ENCODE data around the gene OLIG1. TPM values are rescaled to one million over a fixed set of nuclear protein-coding genes. Genes with fewer than 3 reads are reported as not detected.

The OLIG1 gene
- total RNA-seq, 2 donors from 2014 or later, result 0.48 TPM; not detected in 1

- no peak overlapping the region for H3K9ac ChIP-seq (ENCODE audit: extremely low read depth, low read length, poor library complexity, severe bottlenecking)
- 3% methylated on average over 33 to 49 of the region's 49 CpGs for WGBS, 2 experiments (ENCODE audit: insufficient coverage in 1 of 2, insufficient read length in 1 of 2)
- H3K36me3 Mint-ChIP-seq (ENCODE audit: low read depth), result no peaks in the 10 kb centered on the region
- peak overlapping the region; percentile 21 for H3K4me3 Mint-ChIP-seq
- H3K27ac ChIP-seq (ENCODE audit: low read depth, low read length), result no peak overlapping the region
- H3K9me3 ChIP-seq (ENCODE audit: control insufficient read depth, low read length), result no peaks in the 10 kb centered on the region
- peaks cover 23% of the 10 kb centered on the region for H3K4me1 Mint-ChIP-seq
- H3K4me3 ChIP-seq (ENCODE audit: low read length), result no peak overlapping the region
- H3K27ac Mint-ChIP-seq, result no peak overlapping the region
- no peaks in the 10 kb centered on the region for H3K9me3 Mint-ChIP-seq
- peaks cover 95% of the 10 kb centered on the region for H3K27me3 Mint-ChIP-seq (ENCODE audit: insufficient read depth)
- DNase-seq, result peak; percentile 77
- H3K4me1 ChIP-seq (ENCODE audit: control insufficient read depth, insufficient read depth, low read length), result peaks cover 5% of the 10 kb centered on the region
- peaks cover 100% of the 10 kb centered on the region for H3K27me3 ChIP-seq (ENCODE audit: control insufficient read depth, insufficient read depth, low read length, poor library complexity, severe bottlenecking)
- no peak for TF ChIP-seq CTCF (conservative IDR thresholded peaks at IDR 0.05)
- H3K36me3 ChIP-seq (ENCODE audit: control insufficient read depth, insufficient read depth, low read length), result no peaks in the 10 kb centered on the region
These were observed 46.3 kb upstream of the OLIG1 start for GRCh38 chr21:33023574-33024200.

GRCh38 chr21:33024201-33025103 is 45.5 kb upstream of the OLIG1 start:
- WGBS, 2 experiments (ENCODE audit: insufficient coverage in 1 of 2, insufficient read length in 1 of 2), result 9 to 10% methylated on average over 14 to 39 of the region's 40 CpGs
- Mint-ChIP-seq H3K4me3 (peak overlapping the region; percentile 63), H3K27ac (no peak overlapping the region), H3K4me1 (peaks cover 26% of the 10 kb centered on the region), H3K9me3 (no peaks in the 10 kb centered on the region), H3K27me3 (ENCODE audit: insufficient read depth) (peaks cover 95% of the 10 kb centered on the region), H3K36me3 (ENCODE audit: low read depth) (no peaks in the 10 kb centered on the region)
- TF ChIP-seq CTCF (conservative IDR thresholded peaks at IDR 0.05), result no peak
- Histone ChIP-seq H3K4me3 (ENCODE audit: low read length) (no peak overlapping the region), H3K4me1 (ENCODE audit: control insufficient read depth, insufficient read depth, low read length) (peaks cover 5% of the 10 kb centered on the region), H3K36me3 (ENCODE audit: control insufficient read depth, insufficient read depth, low read length) (no peaks in the 10 kb centered on the region), H3K27me3 (ENCODE audit: control insufficient read depth, insufficient read depth, low read length, poor library complexity, severe bottlenecking) (peaks cover 100% of the 10 kb centered on the region), H3K9me3 (ENCODE audit: control insufficient read depth, low read length) (no peaks in the 10 kb centered on the region), H3K27ac (ENCODE audit: low read depth, low read length) (no peak overlapping the region), H3K9ac (ENCODE audit: extremely low read depth, low read length, poor library complexity, severe bottlenecking) (no peak overlapping the region)
- peak; percentile 50 for DNase-seq

GRCh38 chr21:33025106-33025488 is 44.8 kb upstream of the OLIG1 start:
- peak overlapping the region; percentile 72 for H3K4me3 ChIP-seq (ENCODE audit: low read length)
- TF ChIP-seq CTCF (conservative IDR thresholded peaks at IDR 0.05), result peak; percentile 73
- H3K4me3 Mint-ChIP-seq, result peak overlapping the region; percentile 63
- no peaks in the 10 kb centered on the region for H3K9me3 ChIP-seq (ENCODE audit: control insufficient read depth, low read length)
- peaks cover 95% of the 10 kb centered on the region for H3K27me3 Mint-ChIP-seq (ENCODE audit: insufficient read depth)
- WGBS, 2 experiments (ENCODE audit: insufficient coverage in 1 of 2, insufficient read length in 1 of 2), result 1% methylated on average over 10 to 22 of the region's 22 CpGs
- H3K4me1 Mint-ChIP-seq, result peaks cover 30% of the 10 kb centered on the region
- H3K36me3 Mint-ChIP-seq (ENCODE audit: low read depth), result no peaks in the 10 kb centered on the region
- no peak overlapping the region for H3K27ac Mint-ChIP-seq
- H3K27ac ChIP-seq (ENCODE audit: low read depth, low read length), result no peak overlapping the region
- no peak overlapping the region for H3K9ac ChIP-seq (ENCODE audit: extremely low read depth, low read length, poor library complexity, severe bottlenecking)
- peaks cover 100% of the 10 kb centered on the region for H3K27me3 ChIP-seq (ENCODE audit: control insufficient read depth, insufficient read depth, low read length, poor library complexity, severe bottlenecking)
- H3K9me3 Mint-ChIP-seq, result no peaks in the 10 kb centered on the region
- no peaks in the 10 kb centered on the region for H3K36me3 ChIP-seq (ENCODE audit: control insufficient read depth, insufficient read depth, low read length)
- peak; percentile 91 for DNase-seq
- H3K4me1 ChIP-seq (ENCODE audit: control insufficient read depth, insufficient read depth, low read length), result peaks cover 5% of the 10 kb centered on the region
